Ascending aorta (tissue), 2 donors: Measurements from ENCODE around the gene SSH2. TPM values are rescaled to one million over a fixed set of nuclear protein-coding genes. Genes with fewer than 3 reads are reported as not detected.

Source experiments
- DNase-seq, 2 donors: peaks; one replicate each; pipeline ENCODE4 v3.0.0-alpha.2; 2019; ENCODE audit warnings: low spot score in 2 of 2
- H3K27ac ChIP-seq, 2 donors: fragments of 200-600 bp; sonication (generic); one replicate each; pipeline ENCODE4 v1.5.1; 2016 to 2017; ENCODE audit warnings: mild to moderate bottlenecking in 1 of 2
- H3K27me3 ChIP-seq: fragments of 200-600 bp; sonication (generic); one replicate; pipeline ENCODE4 v1.5.1; 2017
- H3K36me3 ChIP-seq, 2 donors: fragments of 200-600 bp; sonication (generic); one replicate each; pipeline ENCODE4 v1.5.1; 2016
- H3K4me1 ChIP-seq, 2 donors: fragments of 200-600 bp; sonication (generic); one replicate each; pipeline ENCODE4 v1.5.1; 2016 to 2017; ENCODE audit warnings: mild to moderate bottlenecking in 1 of 2
- H3K4me3 ChIP-seq, 2 donors: fragments of 200-600 bp; sonication (generic); one replicate each; pipeline ENCODE4 v1.5.1; 2016 to 2017; ENCODE audit warnings: mild to moderate bottlenecking in 1 of 2
- H3K9me3 ChIP-seq, 2 donors: fragments of 200-600 bp; sonication (generic); one replicate each; pipeline ENCODE4 v1.5.1; 2016
- CTCF ChIP-seq, 3 experiments: fragments of 200-600 bp in 2 of 3; fragments of 450-650 bp in 1 of 3; sonication (generic) in 2 of 3; IDR thresholded peaks; one replicate each; pipeline ENCODE4 v1.5.1; 2016 to 2019; ENCODE audit warnings: antibody characterized with exemption in 3 of 3, mild to moderate bottlenecking in 1 of 3, moderate library complexity in 1 of 3
- intact Hi-C: fragments of 100-400 bp; cut with DNase I; formaldehyde crosslinking; loops from one replicate; pipeline ENCODE4 v1.15.1; 2023
- total RNA-seq: library from RNA; depleted of rRNA; stranded (reverse); fragments of >200 nt; gene quantifications from one replicate; pipeline ENCODE4 v1.1.0, GENCODE V29; 2016

The SSH2 gene
- total RNA-seq, 1 donor from 2014 or later: 7.9 TPM

- H3K4me1 ChIP-seq: peaks cover 0 to 3% of the 10 kb centered on the region in 2 donors
- intact Hi-C loops: no loop called here
- peaks cover 9 to 18% of the 10 kb centered on the region in 2 donors for H3K36me3 ChIP-seq
- no peak overlapping the region for H3K27ac ChIP-seq
- H3K9me3 ChIP-seq: no peaks in the 10 kb centered on the region
- H3K4me3 ChIP-seq: no peak overlapping the region
- TF ChIP-seq CTCF (IDR thresholded peaks at IDR 0.05): no peak
- no peak for DNase-seq
- H3K27me3 ChIP-seq: no peaks in the 10 kb centered on the region
Measured at GRCh38 chr17:29664743-29665480, 265.1 kb downstream of the SSH2 start.

GRCh38 chr17:29663155-29663554, 266.9 kb downstream of the SSH2 start:
- Histone ChIP-seq H3K4me3 (no peak overlapping the region), H3K36me3 (peaks cover 9 to 18% of the 10 kb centered on the region in 2 donors), H3K9me3 (no peaks in the 10 kb centered on the region), H3K4me1 (peaks cover 0 to 3% of the 10 kb centered on the region in 2 donors), H3K27ac (no peak overlapping the region), H3K27me3 (no peaks in the 10 kb centered on the region)
- no peak for DNase-seq
- no peak for TF ChIP-seq CTCF (IDR thresholded peaks at IDR 0.05)
- intact Hi-C loops: no loop called here

GRCh38 chr17:29661213-29661612, 268.8 kb downstream of the SSH2 start:
- no peaks in the 10 kb centered on the region for H3K27me3 ChIP-seq
- H3K4me3 ChIP-seq: no peak overlapping the region
- peaks cover 3 to 6% of the 10 kb centered on the region in 2 donors for H3K36me3 ChIP-seq
- peaks cover 0 to 3% of the 10 kb centered on the region in 2 donors for H3K4me1 ChIP-seq
- no peak for TF ChIP-seq CTCF (IDR thresholded peaks at IDR 0.05)
- no peak for DNase-seq
- intact Hi-C loops: no loop called here
- H3K9me3 ChIP-seq: no peaks in the 10 kb centered on the region
- no peak overlapping the region for H3K27ac ChIP-seq

GRCh38 chr17:29659155-29659554, 270.9 kb downstream of the SSH2 start:
- H3K27me3 ChIP-seq: no peaks in the 10 kb centered on the region
- H3K4me3 ChIP-seq: no peak overlapping the region
- TF ChIP-seq CTCF (IDR thresholded peaks at IDR 0.05): no peak
- intact Hi-C loops: no loop called here
- H3K9me3 ChIP-seq: no peaks in the 10 kb centered on the region
- peaks cover 0 to 3% of the 10 kb centered on the region in 2 donors for H3K4me1 ChIP-seq
- no peak for DNase-seq
- H3K27ac ChIP-seq: no peak overlapping the region
- peaks cover 0 to 6% of the 10 kb centered on the region in 2 donors for H3K36me3 ChIP-seq

GRCh38 chr17:29655323-29655722, 274.7 kb downstream of the SSH2 start:
- intact Hi-C loops: no loop called here
- no peaks in the 10 kb centered on the region for H3K27me3 ChIP-seq
- no peak for TF ChIP-seq CTCF (IDR thresholded peaks at IDR 0.05)
- no peak for DNase-seq
- H3K4me3 ChIP-seq: no peak overlapping the region
- H3K36me3 ChIP-seq: peaks cover 0 to 8% of the 10 kb centered on the region in 2 donors
- no peaks in the 10 kb centered on the region for H3K4me1 ChIP-seq
- H3K27ac ChIP-seq: no peak overlapping the region
- no peaks in the 10 kb centered on the region for H3K9me3 ChIP-seq
